SJCRH30 (cell line): ENCODE data around the gene ECM1. TPM values are rescaled to one million over a fixed set of nuclear protein-coding genes. Genes with fewer than 3 reads are reported as not detected.
A peak's percentile ranks its signal among the peaks of the same experiment; 100 is the strongest.

Experiments
- DNase-seq, 2 experiments: peaks; one replicate each; pipeline ENCODE4 v3.0.0-alpha.2; 2015 to 2020
- H3K27ac ChIP-seq: fragments of 250-450 bp; sonication (Bioruptor Pico); 2 replicates; pipeline ENCODE4 v1.5.1; 2020; ENCODE audit warnings: mild to moderate bottlenecking, moderate library complexity
- H3K27me3 ChIP-seq: fragments of 250-450 bp; sonication (Bioruptor Pico); 2 replicates; pipeline ENCODE4 v1.5.1; 2020; ENCODE audit warnings: mild to moderate bottlenecking, moderate library complexity
- H3K36me3 ChIP-seq: fragments of 250-450 bp; sonication (Bioruptor Pico); 2 replicates; pipeline ENCODE4 v1.5.1; 2020; ENCODE audit warnings: mild to moderate bottlenecking, moderate library complexity
- H3K4me1 ChIP-seq: fragments of 250-450 bp; sonication (Bioruptor Pico); 2 replicates; pipeline ENCODE4 v1.5.1; 2020; ENCODE audit warnings: mild to moderate bottlenecking, moderate library complexity
- H3K4me3 ChIP-seq: fragments of 250-450 bp; sonication (Bioruptor Pico); 2 replicates; pipeline ENCODE4 v1.5.1; 2020; ENCODE audit warnings: mild to moderate bottlenecking, moderate library complexity
- H3K9me3 ChIP-seq: fragments of 250-450 bp; sonication (Bioruptor Pico); replicated peaks from 2 replicates; pipeline ENCODE4 v1.5.1; 2020; ENCODE audit warnings: mild to moderate bottlenecking, moderate library complexity
- total RNA-seq: library from RNA; depleted of rRNA; stranded (reverse); fragments of >200 nt; shearing (Covaris generic); gene quantifications from 2 replicates; pipeline ENCODE4 v1.2.3, GENCODE V29; 2014

ECM1 gene
- total RNA-seq, 1 experiment from 2014 or later = 5.0 TPM

DNA sequence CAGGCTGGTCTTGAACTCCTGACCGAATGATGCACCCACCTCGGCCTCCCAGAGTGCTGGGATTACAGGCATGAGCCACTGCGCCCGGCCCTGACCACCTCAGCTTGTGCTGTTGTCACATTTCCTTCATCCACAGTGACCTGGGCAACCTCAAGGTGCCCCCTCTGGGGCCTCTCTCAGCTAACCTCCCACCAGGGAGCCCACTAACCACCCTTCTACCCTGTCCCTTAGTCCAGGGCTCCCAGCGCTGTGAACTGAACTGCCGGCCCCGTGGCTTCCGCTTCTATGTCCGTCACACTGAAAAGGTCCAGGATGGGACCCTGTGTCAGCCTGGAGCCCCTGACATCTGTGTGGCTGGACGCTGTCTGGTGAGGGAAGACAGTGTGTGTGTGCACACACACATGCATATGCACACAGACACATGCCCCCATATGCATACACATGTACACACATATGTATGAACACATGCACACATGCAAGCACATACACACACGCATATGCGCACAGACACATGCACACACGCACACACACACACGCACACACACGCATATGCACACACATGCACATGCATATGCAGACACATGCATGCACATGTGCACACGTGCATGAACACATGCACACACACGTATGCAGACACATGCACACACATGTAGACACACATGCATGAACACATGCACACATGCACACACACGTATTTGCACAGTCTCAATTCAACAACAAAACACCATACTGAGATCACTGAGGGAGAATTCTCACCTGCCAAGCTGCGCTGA, 47.5 kb downstream of the ECM1 start:
- Histone ChIP-seq H3K4me1 (peaks cover 7% of the 10 kb centered on the region; the same call in 1 of the 2 replicates), H3K4me3 (no peak overlapping the region), H3K27ac (no peak overlapping the region), H3K36me3 (no peaks in the 10 kb centered on the region), H3K27me3 (no peaks in the 10 kb centered on the region), H3K9me3 (no peaks in the 10 kb centered on the region)
- no peak for DNase-seq

GRCh38 chr1:150555971-150556865, 48.3 kb downstream of the ECM1 start:
- Histone ChIP-seq H3K36me3 (no peaks in the 10 kb centered on the region), H3K4me3 (no peak overlapping the region), H3K9me3 (no peaks in the 10 kb centered on the region), H3K27ac (no peak overlapping the region), H3K27me3 (no peaks in the 10 kb centered on the region), H3K4me1 (peaks cover 8% of the 10 kb centered on the region; the same call in 1 of the 2 replicates)
- no peak for DNase-seq

DNA sequence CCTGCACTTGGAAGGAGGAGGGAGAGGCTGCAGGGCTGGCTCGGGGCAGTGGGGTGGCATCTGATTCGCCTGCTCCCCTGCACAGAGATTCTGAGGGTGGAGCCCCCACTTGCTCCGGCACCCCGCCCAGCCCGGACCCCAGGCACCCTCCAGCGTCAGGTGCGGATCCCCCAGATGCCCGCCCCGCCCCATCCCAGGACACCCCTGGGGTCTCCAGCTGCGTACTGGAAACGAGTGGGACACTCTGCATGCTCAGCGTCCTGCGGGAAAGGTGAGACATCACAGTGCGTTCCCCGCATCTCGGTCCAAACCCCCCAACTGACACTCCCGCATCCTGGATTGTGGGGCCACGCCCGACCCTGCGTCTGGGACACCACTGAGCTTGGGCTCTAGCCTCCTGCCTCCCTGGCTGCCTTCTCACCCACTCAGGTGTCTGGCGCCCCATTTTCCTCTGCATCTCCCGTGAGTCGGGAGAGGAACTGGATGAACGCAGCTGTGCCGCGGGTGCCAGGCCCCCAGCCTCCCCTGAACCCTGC, 49.2 kb downstream of the ECM1 start:
- peaks cover 7% of the 10 kb centered on the region; the same call in 1 of the 2 replicates for H3K4me1 ChIP-seq
- H3K27ac ChIP-seq = no peak overlapping the region

DNA sequence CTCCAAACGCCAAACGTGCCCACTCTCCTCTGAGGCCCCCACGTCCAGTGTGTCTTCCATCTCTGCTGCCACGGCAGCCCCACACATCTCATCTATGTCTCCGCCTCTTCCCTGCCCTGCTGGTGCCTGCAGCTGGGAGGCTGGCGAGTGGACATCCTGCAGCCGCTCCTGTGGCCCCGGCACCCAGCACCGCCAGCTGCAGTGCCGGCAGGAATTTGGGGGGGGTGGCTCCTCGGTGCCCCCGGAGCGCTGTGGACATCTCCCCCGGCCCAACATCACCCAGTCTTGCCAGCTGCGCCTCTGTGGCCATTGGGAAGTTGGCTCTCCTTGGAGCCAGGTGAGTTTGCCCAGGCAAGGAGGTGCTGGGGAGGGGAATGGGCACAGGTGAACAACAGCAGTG, 49.9 kb downstream of the ECM1 start:
- no peak overlapping the region for H3K27ac ChIP-seq
- peaks cover 9% of the 10 kb centered on the region for H3K4me1 ChIP-seq
- no peaks in the 10 kb centered on the region for H3K27me3 ChIP-seq
- H3K36me3 ChIP-seq = no peaks in the 10 kb centered on the region
- DNase-seq = no peak
- H3K4me3 ChIP-seq = no peak overlapping the region
- no peaks in the 10 kb centered on the region for H3K9me3 ChIP-seq

More for the DNA sequence above, 49.2 kb downstream of the ECM1 start:
- Histone ChIP-seq H3K4me3 (no peak overlapping the region), H3K36me3 (no peaks in the 10 kb centered on the region), H3K9me3 (no peaks in the 10 kb centered on the region), H3K27me3 (no peaks in the 10 kb centered on the region)
- DNase-seq = no peak

DNA sequence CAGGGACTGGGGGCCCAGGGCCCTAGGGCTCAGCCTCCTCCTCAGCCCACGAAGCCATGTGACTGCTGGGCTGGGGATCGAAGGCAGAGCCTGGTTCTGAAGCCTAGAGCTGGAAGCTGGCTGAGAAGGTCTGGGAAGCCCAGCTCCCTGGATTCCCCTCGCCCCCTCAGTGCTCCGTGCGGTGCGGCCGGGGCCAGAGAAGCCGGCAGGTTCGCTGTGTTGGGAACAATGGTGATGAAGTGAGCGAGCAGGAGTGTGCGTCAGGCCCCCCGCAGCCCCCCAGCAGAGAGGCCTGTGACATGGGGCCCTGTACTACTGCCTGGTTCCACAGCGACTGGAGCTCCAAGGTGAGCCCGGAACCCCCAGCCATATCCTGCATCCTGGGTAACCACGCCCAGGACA, 50.4 kb downstream of the ECM1 start:
- no peak overlapping the region for H3K27ac ChIP-seq
- H3K9me3 ChIP-seq = no peaks in the 10 kb centered on the region
- DNase-seq = no peak
- H3K36me3 ChIP-seq = no peaks in the 10 kb centered on the region
- no peak overlapping the region for H3K4me3 ChIP-seq
- H3K4me1 ChIP-seq = peaks cover 14% of the 10 kb centered on the region
- no peaks in the 10 kb centered on the region for H3K27me3 ChIP-seq

DNA sequence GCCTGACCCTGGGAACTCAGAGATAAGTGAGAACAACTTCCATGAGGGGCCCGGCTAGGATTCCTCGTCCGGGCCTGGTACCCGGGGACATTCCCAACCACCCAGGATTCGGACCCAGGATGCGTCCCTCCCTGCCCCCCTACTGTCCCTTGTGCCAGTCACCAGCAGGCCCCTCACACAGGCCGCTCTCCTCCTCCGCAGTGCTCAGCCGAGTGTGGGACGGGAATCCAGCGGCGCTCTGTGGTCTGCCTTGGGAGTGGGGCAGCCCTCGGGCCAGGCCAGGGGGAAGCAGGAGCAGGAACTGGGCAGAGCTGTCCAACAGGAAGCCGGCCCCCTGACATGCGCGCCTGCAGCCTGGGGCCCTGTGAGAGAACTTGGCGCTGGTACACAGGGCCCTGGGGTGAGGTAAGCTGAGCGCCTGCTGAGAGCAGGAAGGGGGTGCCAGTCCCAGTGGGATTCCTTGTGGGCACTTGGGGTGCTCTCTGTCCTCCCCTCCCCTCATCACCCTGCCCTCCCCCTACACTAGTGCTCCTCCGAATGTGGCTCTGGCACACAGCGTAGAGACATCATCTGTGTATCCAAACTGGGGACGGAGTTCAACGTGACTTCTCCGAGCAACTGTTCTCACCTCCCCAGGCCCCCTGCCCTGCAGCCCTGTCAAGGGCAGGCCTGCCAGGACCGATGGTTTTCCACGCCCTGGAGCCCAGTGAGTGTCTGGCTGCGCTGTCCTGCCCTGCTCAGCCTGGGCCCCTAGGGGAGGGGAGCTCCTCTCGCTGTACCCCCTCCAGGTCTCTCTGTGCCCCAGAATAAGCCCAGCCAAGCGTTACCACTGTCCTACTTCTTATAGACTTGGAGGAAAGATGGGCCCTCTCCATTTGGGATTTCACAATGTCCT, 51.1 kb downstream of the ECM1 start:
- Histone ChIP-seq H3K27me3 (no peaks in the 10 kb centered on the region), H3K4me1 (peaks cover 15% of the 10 kb centered on the region), H3K4me3 (no peak overlapping the region), H3K9me3 (no peaks in the 10 kb centered on the region), H3K36me3 (no peaks in the 10 kb centered on the region), H3K27ac (no peak overlapping the region)
- no peak for DNase-seq

DNA sequence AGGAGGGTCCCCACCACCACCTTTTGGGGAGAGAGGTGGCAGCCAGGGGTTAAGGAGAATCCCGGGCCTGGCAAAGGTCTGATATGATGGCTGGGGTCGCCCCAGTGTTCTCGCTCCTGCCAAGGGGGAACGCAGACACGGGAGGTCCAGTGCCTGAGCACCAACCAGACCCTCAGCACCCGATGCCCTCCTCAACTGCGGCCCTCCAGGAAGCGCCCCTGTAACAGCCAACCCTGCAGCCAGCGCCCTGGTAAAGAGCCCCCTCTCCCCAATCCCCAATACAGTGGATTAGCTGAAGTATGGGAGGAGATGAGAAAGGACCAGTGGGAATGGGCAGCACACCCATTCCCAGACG, 51.7 kb downstream of the ECM1 start:
- no peak overlapping the region for H3K27ac ChIP-seq
- DNase-seq = no peak

GRCh38 chr1:150560011-150560438, 52.1 kb downstream of the ECM1 start:
- Histone ChIP-seq H3K27me3 (no peaks in the 10 kb centered on the region), H3K36me3 (no peaks in the 10 kb centered on the region), H3K27ac (no peak overlapping the region), H3K4me3 (no peak overlapping the region), H3K4me1 (peaks cover 15% of the 10 kb centered on the region), H3K9me3 (no peaks in the 10 kb centered on the region)
- peak; percentile 69 to 87 for DNase-seq

More for the DNA sequence above, 51.7 kb downstream of the ECM1 start:
- H3K4me1 ChIP-seq = peaks cover 15% of the 10 kb centered on the region
- H3K27me3 ChIP-seq = no peaks in the 10 kb centered on the region
- no peak overlapping the region for H3K4me3 ChIP-seq
- no peaks in the 10 kb centered on the region for H3K9me3 ChIP-seq
- H3K36me3 ChIP-seq = no peaks in the 10 kb centered on the region

DNA sequence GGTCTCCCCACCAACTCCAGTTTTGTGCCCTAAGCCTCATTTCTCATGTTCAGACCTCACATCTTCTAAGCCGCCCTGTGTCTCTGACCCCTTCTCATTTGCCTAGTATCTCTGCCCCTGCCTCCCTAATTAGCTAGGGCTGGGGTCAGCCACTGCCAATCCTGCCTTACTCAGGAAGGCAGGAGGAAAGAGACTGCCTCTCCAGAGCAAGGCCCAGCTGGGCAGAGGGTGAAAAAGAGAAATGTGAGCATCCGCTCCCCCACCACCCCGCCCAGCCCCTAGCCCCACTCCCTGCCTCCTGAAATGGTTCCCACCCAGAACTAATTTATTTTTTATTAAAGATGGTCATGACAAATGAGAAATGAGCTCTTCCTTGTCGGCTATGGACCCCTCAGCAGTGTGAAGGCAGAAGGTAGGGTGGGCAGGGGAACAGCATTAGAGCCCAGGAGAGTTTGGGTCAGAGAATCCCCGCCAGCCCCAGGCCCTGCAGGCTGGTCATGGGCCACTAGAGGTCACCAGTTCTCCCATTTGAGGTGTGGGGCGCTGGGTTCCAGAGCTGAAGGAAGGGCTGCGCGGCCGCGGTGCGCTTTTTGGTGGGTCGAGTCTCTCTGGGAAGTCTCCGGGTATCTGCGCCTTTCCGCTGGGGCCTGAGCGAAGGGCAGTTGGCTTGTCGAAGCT, 52.8 kb downstream of the ECM1 start:
- Histone ChIP-seq H3K36me3 (no peaks in the 10 kb centered on the region), H3K27ac (peak overlapping the region; percentile 75), H3K27me3 (no peaks in the 10 kb centered on the region), H3K4me1 (peaks cover 15% of the 10 kb centered on the region), H3K9me3 (no peaks in the 10 kb centered on the region), H3K4me3 (peak overlapping the region; percentile 58)
- peak; percentile 88 to 93 for DNase-seq

- Histone ChIP-seq H3K4me1 (peaks cover 15% of the 10 kb centered on the region), H3K4me3 (peak overlapping the region; percentile 58), H3K9me3 (no peaks in the 10 kb centered on the region), H3K27ac (peak overlapping the region; percentile 75), H3K36me3 (no peaks in the 10 kb centered on the region), H3K27me3 (no peaks in the 10 kb centered on the region)
- DNase-seq = peak; percentile 90 to 92
These were observed 53.5 kb downstream of the ECM1 start for GRCh38 chr1:150561254-150561973.

DNA sequence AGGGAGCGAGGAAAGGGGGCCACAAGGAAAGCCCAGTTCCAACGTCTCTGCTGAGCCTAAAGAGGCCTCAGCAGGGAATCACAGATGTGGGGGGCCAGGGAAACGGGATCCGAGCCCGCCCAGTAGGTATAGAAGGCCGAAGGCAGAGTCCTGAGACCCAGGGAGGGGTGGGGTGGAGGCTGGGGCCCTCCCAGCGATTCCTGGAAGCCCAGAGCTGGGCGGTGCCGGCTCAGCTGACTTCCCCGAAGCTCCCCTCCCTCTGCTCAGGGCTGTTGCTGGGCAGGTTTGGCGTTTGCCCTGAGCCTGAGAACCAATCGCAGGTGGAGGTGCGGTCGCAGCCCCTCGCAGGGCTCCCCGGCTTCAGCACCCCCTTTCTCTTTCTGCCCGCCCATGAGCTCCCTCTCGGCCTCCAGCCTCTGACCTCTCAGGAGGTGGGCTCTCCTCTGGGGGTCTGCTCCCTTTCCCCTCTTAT, 54.1 kb downstream of the ECM1 start:
- H3K27ac ChIP-seq = peak overlapping the region; percentile 75
- no peaks in the 10 kb centered on the region for H3K9me3 ChIP-seq
- H3K36me3 ChIP-seq = no peaks in the 10 kb centered on the region
- H3K4me1 ChIP-seq = peaks cover 19% of the 10 kb centered on the region
- peak overlapping the region; percentile 58 for H3K4me3 ChIP-seq
- peak; percentile 83 to 85 for DNase-seq
- H3K27me3 ChIP-seq = no peaks in the 10 kb centered on the region

- Histone ChIP-seq H3K4me1 (peaks cover 24% of the 10 kb centered on the region), H3K4me3 (peak overlapping the region; percentile 58), H3K27ac (peak overlapping the region; percentile 75), H3K9me3 (no peaks in the 10 kb centered on the region), H3K36me3 (no peaks in the 10 kb centered on the region), H3K27me3 (no peaks in the 10 kb centered on the region)
- DNase-seq = peak; percentile 57 to 58
These were observed 54.8 kb downstream of the ECM1 start for GRCh38 chr1:150562446-150563339.
